Calu3 (cell line): ENCODE measurements around the gene GTPBP6. TPM values are rescaled to one million over a fixed set of nuclear protein-coding genes. Genes with fewer than 3 reads are reported as not detected.

ENCODE experiments used
- BruUV-seq: library from RNA; stranded (reverse); fragments of 400-500 nt; replicated peaks from 2 replicates; lab custom pipeline; 2021; lab: Mats Ljungman, UMichigan
- CTCF ChIA-PET: fragments of 300-600 bp; sonication (Branson Sonifier 250); formaldehyde crosslinking; loops from one replicate; lab custom pipeline; 2022; ENCODE audit warnings: antibody characterized with exemption; lab: Charles Lee
- DNase-seq: peaks from one replicate; pipeline ENCODE4 v3.0.0; 2022
- H3K27ac Mint-ChIP-seq: one replicate; pipeline ENCODE4 v1.8.0; 2022; ENCODE audit warnings: mixed read lengths; ENCODE audit not compliant: unreplicated experiment
- H3K27me3 Mint-ChIP-seq: one replicate; pipeline ENCODE4 v1.8.0; 2022; ENCODE audit warnings: mixed read lengths; ENCODE audit not compliant: unreplicated experiment
- H3K36me3 Mint-ChIP-seq: one replicate; pipeline ENCODE4 v1.8.0; 2022; ENCODE audit warnings: mild to moderate bottlenecking, moderate library complexity, mixed read lengths; ENCODE audit not compliant: insufficient read depth, unreplicated experiment
- H3K4me1 Mint-ChIP-seq: one replicate; pipeline ENCODE4 v1.8.0; 2022; ENCODE audit warnings: mild to moderate bottlenecking, low read depth, mixed read lengths; ENCODE audit not compliant: unreplicated experiment
- H3K4me3 Mint-ChIP-seq: one replicate; pipeline ENCODE4 v1.8.0; 2022; ENCODE audit warnings: mild to moderate bottlenecking, low read depth, moderate library complexity, mixed read lengths; ENCODE audit not compliant: unreplicated experiment
- H3K9me3 Mint-ChIP-seq: one replicate; pipeline ENCODE4 v1.8.0; 2022; ENCODE audit warnings: low read depth, mixed read lengths; ENCODE audit not compliant: unreplicated experiment
- CTCF ChIP-seq: fragments of 200-600 bp; IDR thresholded peaks from one replicate; pipeline ENCODE4 v1.8.0; 2022; ENCODE audit warnings: antibody characterized with exemption; ENCODE audit not compliant: unreplicated experiment
- intact Hi-C: fragments of 100-400 bp; cut with micrococcal nuclease; formaldehyde crosslinking; loops from one replicate; pipeline ENCODE4 v1.10.0; 2022; ENCODE audit not compliant: unreplicated experiment
- total RNA-seq: library from RNA; stranded (reverse); gene quantifications from 2 replicates; pipeline ENCODE4 v1.2.3, GENCODE V29; 2022

GTPBP6 gene
- total RNA-seq, 1 experiment from 2014 or later: 32.9 TPM

DNA sequence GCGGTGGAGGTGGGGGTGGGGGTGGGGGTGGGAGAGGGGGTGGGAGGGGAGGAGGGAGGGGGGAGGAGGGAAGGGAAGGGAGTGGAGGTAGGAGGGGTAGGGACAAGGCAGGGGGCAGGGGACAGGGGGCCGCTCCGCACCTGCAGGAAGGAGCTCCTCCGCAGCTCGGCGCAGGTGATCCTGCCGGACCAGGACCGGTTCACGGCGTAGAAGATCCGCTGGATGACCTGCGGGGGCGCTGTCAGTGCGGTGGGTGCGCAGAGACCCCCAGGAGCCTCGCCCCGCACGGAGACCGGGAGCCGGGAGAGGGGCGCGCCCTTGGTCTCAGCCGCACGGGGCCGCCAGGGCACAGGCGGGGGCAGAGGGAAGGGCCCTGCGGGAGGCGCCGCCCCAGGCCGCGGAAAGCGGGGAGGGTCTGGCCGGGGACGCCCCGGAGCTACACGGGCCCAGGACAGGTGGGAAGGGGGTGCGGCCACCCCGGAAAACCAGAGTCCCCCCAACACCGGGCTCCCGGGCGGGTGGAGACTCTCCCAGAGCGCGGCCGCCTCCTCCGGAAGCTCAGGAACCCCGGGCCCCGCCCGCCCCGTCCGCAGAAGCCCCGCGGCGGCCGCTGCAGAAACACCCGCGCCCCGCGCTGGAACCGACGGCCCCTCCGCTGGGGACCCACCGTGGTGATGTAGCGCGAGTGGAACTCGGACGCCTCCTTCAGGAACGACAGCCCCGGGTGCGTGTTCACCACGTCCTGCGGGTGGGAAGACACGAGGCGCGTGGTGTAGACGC, 27.6 kb upstream of the GTPBP6 start:
- peaks cover 7% of the 10 kb centered on the region for H3K9me3 Mint-ChIP-seq
- peak; percentile 11 for TF ChIP-seq CTCF
- peaks cover 17% of the 10 kb centered on the region for H3K36me3 Mint-ChIP-seq
- intact Hi-C loops: no loop called here
- no peak overlapping the region for H3K4me3 Mint-ChIP-seq
- DNase-seq: no peak
- H3K4me1 Mint-ChIP-seq: no peaks in the 10 kb centered on the region
- H3K27ac Mint-ChIP-seq: no peak overlapping the region
- CTCF ChIA-PET: no interaction called here
- BruUV-seq: no TSS peak
- H3K27me3 Mint-ChIP-seq: no peaks in the 10 kb centered on the region

DNA sequence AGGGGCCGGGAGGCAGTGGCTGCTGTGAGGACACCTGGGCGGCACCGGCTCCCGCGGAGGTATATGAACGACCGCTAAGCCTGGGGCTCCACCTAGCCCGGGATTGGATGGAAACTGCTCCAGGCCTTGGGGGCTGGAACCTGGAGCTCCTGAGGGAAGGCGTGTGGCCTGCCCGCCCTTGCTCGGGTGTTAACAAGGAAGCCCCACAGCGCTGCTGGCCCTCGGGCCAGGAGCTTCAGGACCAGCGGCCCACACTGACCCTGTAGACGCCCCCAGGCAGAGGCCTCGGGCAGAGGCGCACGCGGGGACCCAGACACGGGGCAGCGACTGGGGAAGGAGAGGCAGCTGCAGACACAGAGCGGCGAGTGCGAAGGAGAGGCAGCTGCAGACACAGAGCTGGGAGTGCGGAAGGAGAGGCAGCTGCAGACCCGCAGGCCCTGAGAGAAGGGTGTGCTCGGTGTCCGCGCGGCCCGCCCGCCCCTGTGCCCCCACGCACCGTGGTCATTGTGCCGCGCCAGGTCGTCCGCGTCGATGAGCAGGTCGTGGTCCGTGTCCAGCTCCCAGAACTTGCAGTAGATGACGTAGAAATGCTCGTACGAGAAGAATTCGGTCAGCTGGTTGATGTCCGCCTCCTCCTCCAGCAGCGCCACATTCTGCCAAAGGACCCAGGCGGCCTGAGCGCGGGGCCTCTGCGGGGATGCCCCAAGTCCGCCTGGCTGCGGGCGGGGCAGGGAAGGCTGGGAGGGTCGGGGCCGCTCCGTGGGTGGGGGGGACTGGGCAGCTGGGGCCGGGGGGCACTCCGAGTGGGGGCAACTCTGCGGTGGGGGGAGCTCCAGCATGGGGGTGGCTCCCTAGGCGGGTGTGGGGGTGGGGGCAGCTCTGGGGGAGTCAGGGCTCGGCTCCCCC, 26.7 kb upstream of the GTPBP6 start:
- DNase-seq: no peak
- TF ChIP-seq CTCF: no peak
- no peak overlapping the region for H3K4me3 Mint-ChIP-seq
- CTCF ChIA-PET: no interaction called here
- H3K27ac Mint-ChIP-seq: no peak overlapping the region
- BruUV-seq: no TSS peak
- no peaks in the 10 kb centered on the region for H3K27me3 Mint-ChIP-seq
- peaks cover 7% of the 10 kb centered on the region for H3K9me3 Mint-ChIP-seq
- H3K36me3 Mint-ChIP-seq: peaks cover 15% of the 10 kb centered on the region
- H3K4me1 Mint-ChIP-seq: no peaks in the 10 kb centered on the region
- intact Hi-C loops: no loop called here

GRCh38 chrX:344371-344901, 25.8 kb upstream of the GTPBP6 start:
- Mint-ChIP-seq H3K27me3 (no peaks in the 10 kb centered on the region), H3K4me3 (no peak overlapping the region), H3K27ac (no peak overlapping the region), H3K36me3 (peaks cover 14% of the 10 kb centered on the region), H3K4me1 (no peaks in the 10 kb centered on the region), H3K9me3 (peaks cover 7% of the 10 kb centered on the region)
- no peak for TF ChIP-seq CTCF
- CTCF ChIA-PET: no interaction called here
- no peak for DNase-seq
- BruUV-seq: no TSS peak
- intact Hi-C loops: no loop called here

DNA sequence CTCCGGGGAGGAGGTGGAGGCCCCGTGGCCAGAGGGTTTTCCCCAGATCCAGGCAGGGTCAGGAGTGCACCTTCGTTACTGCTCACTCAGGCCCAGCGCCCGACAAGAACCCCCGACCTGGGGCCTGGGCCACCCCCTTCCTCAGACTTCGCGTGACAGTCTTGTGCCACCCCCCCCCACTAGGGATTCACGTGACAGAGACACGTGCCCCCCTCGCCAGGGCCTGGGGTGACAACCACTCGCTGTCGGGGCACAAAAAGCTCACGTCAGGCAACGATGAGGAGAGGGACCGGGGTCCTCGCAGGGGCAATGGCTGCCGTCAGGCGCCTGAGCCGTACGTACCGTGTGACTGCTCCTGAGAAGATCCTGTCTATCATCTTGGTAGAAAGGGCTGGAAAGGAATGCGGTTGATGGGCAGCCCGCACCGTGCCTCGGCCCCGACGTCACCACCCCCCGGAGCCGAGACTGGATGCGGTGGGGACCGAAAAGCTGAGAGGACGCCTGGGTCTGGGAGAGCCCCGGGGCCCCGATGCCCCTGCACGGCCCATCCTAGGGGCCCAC, 23.0 kb upstream of the GTPBP6 start:
- H3K9me3 Mint-ChIP-seq: peaks cover 3% of the 10 kb centered on the region
- H3K27me3 Mint-ChIP-seq: no peaks in the 10 kb centered on the region
- CTCF ChIA-PET: no interaction called here
- H3K27ac Mint-ChIP-seq: peak overlapping the region; percentile 51
- intact Hi-C loops: no loop called here
- no peak for DNase-seq
- H3K36me3 Mint-ChIP-seq: peaks cover 36% of the 10 kb centered on the region
- TF ChIP-seq CTCF: no peak
- no TSS peak for BruUV-seq
- H3K4me3 Mint-ChIP-seq: no peak overlapping the region
- no peaks in the 10 kb centered on the region for H3K4me1 Mint-ChIP-seq
